Activated CD8-positive, alpha-beta T cell treated with anti-CD3 and anti-CD28 coated beads for 36 hours (primary cell): ENCODE data around the gene SND1. TPM values are rescaled to one million over a fixed set of nuclear protein-coding genes. Genes with fewer than 3 reads are reported as not detected.

Source experiments
- ATAC-seq: fragments of 200-7000 bp; cut with Tn5 transposase; one replicate; pipeline ENCODE4 v1.10.0; 2021; ENCODE audit warnings: mild to moderate bottlenecking, moderate library complexity
- CTCF ChIA-PET: fragments of 350-600 bp; sonication (Branson Sonifier 250); formaldehyde crosslinking; loops from one replicate; lab custom pipeline; 2021; ENCODE audit warnings: antibody characterized with exemption; lab: Charles Lee
- POLR2A ChIA-PET: fragments of 350-600 bp; sonication (Branson Sonifier 250); formaldehyde crosslinking; loops from one replicate; lab custom pipeline; 2021; ENCODE audit warnings: antibody characterized with exemption; lab: Charles Lee
- DNase-seq: peaks from one replicate; pipeline ENCODE4 v3.0.0-alpha.2; 2020
- H3K27ac Mint-ChIP-seq: one replicate; pipeline ENCODE4 v1.8.0; 2021; ENCODE audit warnings: mild to moderate bottlenecking, mixed read lengths
- H3K27me3 Mint-ChIP-seq: one replicate; pipeline ENCODE4 v1.8.0; 2021; ENCODE audit warnings: mixed read lengths
- H3K36me3 Mint-ChIP-seq: one replicate; pipeline ENCODE4 v1.8.0; 2021; ENCODE audit warnings: low read depth, mixed read lengths
- H3K4me1 Mint-ChIP-seq: one replicate; pipeline ENCODE4 v1.8.0; 2021; ENCODE audit warnings: low read depth, mixed read lengths
- H3K4me3 Mint-ChIP-seq: one replicate; pipeline ENCODE4 v1.8.0; 2021; ENCODE audit warnings: mild to moderate bottlenecking, moderate library complexity, mixed read lengths
- H3K9me3 Mint-ChIP-seq: one replicate; pipeline ENCODE4 v1.8.0; 2021; ENCODE audit warnings: mixed read lengths
- intact Hi-C: fragments of 100-400 bp; cut with micrococcal nuclease; formaldehyde crosslinking; loops from one replicate; pipeline ENCODE4 v1.10.0; 2022
- total RNA-seq, 2 experiments: library from RNA; stranded (reverse); gene quantifications; one replicate each; pipeline ENCODE4 v1.2.3, GENCODE V29; 2021
- TF ChIP-seq, protein P1 (sequence below): fragments of 200-600 bp; IDR thresholded peaks from one replicate; pipeline ENCODE4 v1.8.0; 2022; ENCODE audit warnings: antibody characterized with exemption, mild to moderate bottlenecking

SND1 gene
- total RNA-seq, 2 experiments from 2014 or later, result 206 to 208 TPM

DNA sequence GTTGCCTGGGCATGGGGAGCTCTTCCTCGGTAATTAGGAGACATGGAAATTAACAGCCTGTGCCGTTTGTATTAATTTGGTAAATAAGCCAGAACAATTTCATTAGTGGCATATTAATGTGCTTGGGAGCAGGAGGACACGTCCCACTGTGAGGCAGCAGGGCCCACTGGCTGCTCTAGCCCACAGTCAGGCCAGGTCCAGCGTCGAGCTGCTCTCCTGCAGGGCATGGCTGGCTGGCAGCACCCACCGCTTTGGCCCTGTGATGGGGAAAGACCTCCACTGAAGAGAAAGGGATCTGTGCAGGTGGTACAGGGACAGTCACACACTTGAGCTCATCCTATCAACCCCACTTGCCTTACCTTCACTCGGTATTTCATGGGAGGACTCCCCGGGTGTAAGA is 416.8 kb downstream of the SND1 start:
- no peaks in the 10 kb centered on the region for H3K27me3 Mint-ChIP-seq
- ATAC-seq, result no peak
- POLR2A ChIA-PET, result no interaction called here
- no peaks in the 10 kb centered on the region for H3K9me3 Mint-ChIP-seq
- H3K36me3 Mint-ChIP-seq, result peaks cover 4% of the 10 kb centered on the region
- TF ChIP-seq, protein P1, sequence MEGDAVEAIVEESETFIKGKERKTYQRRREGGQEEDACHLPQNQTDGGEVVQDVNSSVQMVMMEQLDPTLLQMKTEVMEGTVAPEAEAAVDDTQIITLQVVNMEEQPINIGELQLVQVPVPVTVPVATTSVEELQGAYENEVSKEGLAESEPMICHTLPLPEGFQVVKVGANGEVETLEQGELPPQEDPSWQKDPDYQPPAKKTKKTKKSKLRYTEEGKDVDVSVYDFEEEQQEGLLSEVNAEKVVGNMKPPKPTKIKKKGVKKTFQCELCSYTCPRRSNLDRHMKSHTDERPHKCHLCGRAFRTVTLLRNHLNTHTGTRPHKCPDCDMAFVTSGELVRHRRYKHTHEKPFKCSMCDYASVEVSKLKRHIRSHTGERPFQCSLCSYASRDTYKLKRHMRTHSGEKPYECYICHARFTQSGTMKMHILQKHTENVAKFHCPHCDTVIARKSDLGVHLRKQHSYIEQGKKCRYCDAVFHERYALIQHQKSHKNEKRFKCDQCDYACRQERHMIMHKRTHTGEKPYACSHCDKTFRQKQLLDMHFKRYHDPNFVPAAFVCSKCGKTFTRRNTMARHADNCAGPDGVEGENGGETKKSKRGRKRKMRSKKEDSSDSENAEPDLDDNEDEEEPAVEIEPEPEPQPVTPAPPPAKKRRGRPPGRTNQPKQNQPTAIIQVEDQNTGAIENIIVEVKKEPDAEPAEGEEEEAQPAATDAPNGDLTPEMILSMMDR, result no peak
- peaks cover 37% of the 10 kb centered on the region for H3K4me1 Mint-ChIP-seq
- intact Hi-C loops, result no loop called here
- no peak for DNase-seq
- no peak overlapping the region for H3K27ac Mint-ChIP-seq
- H3K4me3 Mint-ChIP-seq, result no peak overlapping the region
- CTCF ChIA-PET, result interaction anchor here (1.0 kb wide), 1 partner anchor 168 kb away, joined by 3 read pairs; no protein-coding TSS in a partner anchor

GRCh38 chr7:128069373-128070364 is 417.7 kb downstream of the SND1 start:
- no peak for DNase-seq
- intact Hi-C loops, result no loop called here
- Mint-ChIP-seq H3K4me3 (no peak overlapping the region), H3K27me3 (no peaks in the 10 kb centered on the region), H3K27ac (no peak overlapping the region), H3K36me3 (peaks cover 4% of the 10 kb centered on the region), H3K4me1 (peaks cover 31% of the 10 kb centered on the region), H3K9me3 (no peaks in the 10 kb centered on the region)
- TF ChIP-seq, protein P1, result no peak
- ATAC-seq, result no peak
- ChIA-PET POLR2A (interaction anchor here (0.6 kb wide), 1 partner anchor 40 kb away, joined by 3 read pairs; no protein-coding TSS in a partner anchor), CTCF (no interaction called here)

GRCh38 chr7:128071376-128071775 is 419.4 kb downstream of the SND1 start:
- H3K36me3 Mint-ChIP-seq, result peaks cover 4% of the 10 kb centered on the region
- CTCF ChIA-PET, result no interaction called here
- POLR2A ChIA-PET, result interaction anchor here (1.5 kb wide), 1 partner anchor 9 kb away, joined by 3 read pairs; no protein-coding TSS in a partner anchor
- no peak overlapping the region for H3K4me3 Mint-ChIP-seq
- TF ChIP-seq, protein P1, result no peak
- H3K27ac Mint-ChIP-seq, result no peak overlapping the region
- ATAC-seq, result no peak
- no peak for DNase-seq
- H3K9me3 Mint-ChIP-seq, result no peaks in the 10 kb centered on the region
- no peaks in the 10 kb centered on the region for H3K27me3 Mint-ChIP-seq
- peaks cover 28% of the 10 kb centered on the region for H3K4me1 Mint-ChIP-seq
- intact Hi-C loops, result no loop called here

GRCh38 chr7:128071801-128072200 is 419.8 kb downstream of the SND1 start:
- CTCF ChIA-PET, result no interaction called here
- no peaks in the 10 kb centered on the region for H3K9me3 Mint-ChIP-seq
- peaks cover 28% of the 10 kb centered on the region for H3K4me1 Mint-ChIP-seq
- H3K27ac Mint-ChIP-seq, result no peak overlapping the region
- ATAC-seq, result no peak
- peaks cover 4% of the 10 kb centered on the region for H3K36me3 Mint-ChIP-seq
- H3K4me3 Mint-ChIP-seq, result no peak overlapping the region
- POLR2A ChIA-PET, result interaction anchor here (1.5 kb wide), 1 partner anchor 10 kb away, joined by 3 read pairs; no protein-coding TSS in a partner anchor
- no peaks in the 10 kb centered on the region for H3K27me3 Mint-ChIP-seq
- intact Hi-C loops, result no loop called here
- TF ChIP-seq, protein P1, result no peak
- DNase-seq, result no peak
